Activated CD4-positive, alpha-beta T cell treated with anti-CD3 and anti-CD28 coated beads for 36 hours (primary cell): Measurements from ENCODE around the gene ACACB. TPM values are rescaled to one million over a fixed set of nuclear protein-coding genes. Genes with fewer than 3 reads are reported as not detected.

Source experiments
- ATAC-seq: fragments of 200-7000 bp; cut with Tn5 transposase; one replicate; pipeline ENCODE4 v1.10.0; 2021; ENCODE audit warnings: mild to moderate bottlenecking, moderate library complexity
- CTCF ChIA-PET: fragments of 350-600 bp; sonication (Branson Sonifier 250); formaldehyde crosslinking; loops from one replicate; lab custom pipeline; 2021; ENCODE audit warnings: antibody characterized with exemption; lab: Charles Lee
- POLR2A ChIA-PET: fragments of 350-600 bp; sonication (Branson Sonifier 250); formaldehyde crosslinking; loops from one replicate; lab custom pipeline; 2021; ENCODE audit warnings: antibody characterized with exemption, inconsistent platforms; lab: Charles Lee
- DNase-seq: peaks from one replicate; pipeline ENCODE4 v3.0.0-alpha.2; 2020
- H3K27ac Mint-ChIP-seq: one replicate; pipeline ENCODE4 v1.8.0; 2021; ENCODE audit warnings: mixed read lengths
- H3K27me3 Mint-ChIP-seq: one replicate; pipeline ENCODE4 v1.8.0; 2021; ENCODE audit warnings: mixed read lengths
- H3K36me3 Mint-ChIP-seq: one replicate; pipeline ENCODE4 v1.8.0; 2021; ENCODE audit warnings: low read depth, mixed read lengths
- H3K4me1 Mint-ChIP-seq: one replicate; pipeline ENCODE4 v1.8.0; 2021; ENCODE audit warnings: mixed read lengths
- H3K4me3 Mint-ChIP-seq: one replicate; pipeline ENCODE4 v1.8.0; 2021; ENCODE audit warnings: mild to moderate bottlenecking, moderate library complexity, mixed read lengths
- H3K9me3 Mint-ChIP-seq: one replicate; pipeline ENCODE4 v1.8.0; 2021; ENCODE audit warnings: low read depth, mixed read lengths
- intact Hi-C, 2 experiments: fragments of 100-400 bp; cut with DNase I in 1 of 2; cut with micrococcal nuclease in 1 of 2; formaldehyde crosslinking; loops; one replicate each; pipeline versions ENCODE4 v1.14.2 to v1.15.1; 2022 to 2024; cut with DNase I, micrococcal nuclease
- total RNA-seq, 2 experiments: library from RNA; stranded (reverse); gene quantifications; one replicate each; pipeline ENCODE4 v1.2.3, GENCODE V29; 2021

ACACB gene
- total RNA-seq, 2 experiments from 2014 or later = 11.5 to 13.3 TPM

GRCh38 chr12:109093022-109093918 is 23.1 kb upstream of the ACACB start, which contains the start of gene ALKBH2:
TSS of gene ALKBH2 (minus strand) at chr12:109093472. CDS start at chr12:109092786, 686 bp downstream.
- Mint-ChIP-seq H3K4me1 (peaks cover 30% of the 10 kb centered on the region), H3K9me3 (no peaks in the 10 kb centered on the region), H3K36me3 (peaks cover 18% of the 10 kb centered on the region), H3K4me3 (peak within 1 kb of the TSS; percentile 86), H3K27me3 (no peaks in the 10 kb centered on the region), H3K27ac (peak within 1 kb of the TSS; percentile 90)
- intact Hi-C loops = loop anchor here (1.0 to 10.0 kb wide), 17 partner anchors 41 to 1408 kb away; partner anchors contain the start of genes USP30 (in 2 of the 2), CORO1C (in 1 of the 2), FICD (in 1 of the 2) and ISCU (in 1 of the 2)
- ChIA-PET CTCF (interaction anchor here (0.6 to 2.3 kb wide), 31 partner anchors 9 to 708 kb away, joined by 3 to 14 read pairs (median 4); partner anchors contain the start of gene USP30), POLR2A (interaction anchor here (0.6 to 1.3 kb wide), 2 partner anchors 39 to 560 kb away, joined by 4 to 6 read pairs; no protein-coding TSS in a partner anchor)
- peak; percentile 74 for ATAC-seq
- peak; percentile 97 for DNase-seq

- ATAC-seq = no peak
- Mint-ChIP-seq H3K27me3 (no peaks in the 10 kb centered on the region), H3K27ac (no peak overlapping the region), H3K36me3 (peaks cover 36% of the 10 kb centered on the region), H3K9me3 (no peaks in the 10 kb centered on the region), H3K4me3 (peak overlapping the region; percentile 80), H3K4me1 (peaks cover 33% of the 10 kb centered on the region)
- intact Hi-C loops = loop anchor here (1.0 to 10.0 kb wide), 6 partner anchors 240 to 1412 kb away; partner anchors contain the start of genes MMAB (in 1 of the 2), MVK (in 1 of the 2), PWP1 (in 1 of the 2) and SSH1 (in 1 of the 2)
- ChIA-PET CTCF (no interaction called here), POLR2A (interaction anchor here (1.0 kb wide), 1 partner anchor 15 kb away, joined by 3 read pairs; no protein-coding TSS in a partner anchor)
- DNase-seq = no peak
Measured at GRCh38 chr12:109097140-109097434, 19.3 kb upstream of the ACACB start.

- Mint-ChIP-seq H3K4me3 (peak within 1 kb of the TSS; percentile 80), H3K27ac (peak within 1 kb of the TSS; percentile 58), H3K27me3 (no peaks in the 10 kb centered on the region), H3K4me1 (peaks cover 28% of the 10 kb centered on the region), H3K9me3 (no peaks in the 10 kb centered on the region), H3K36me3 (peaks cover 30% of the 10 kb centered on the region)
- CTCF ChIA-PET = interaction anchor here (0.7 to 5.3 kb wide), 2 partner anchors 14 to 433 kb away, joined by 3 to 32 read pairs; no protein-coding TSS in a partner anchor
- ATAC-seq (peak; percentile 91), DNase-seq (peak; percentile 99)
- POLR2A ChIA-PET = interaction anchor here (1.0 kb wide), 1 partner anchor 14 kb away, joined by 3 read pairs; no protein-coding TSS in a partner anchor
- intact Hi-C loops = loop anchor here (1.0 to 10.0 kb wide), 15 partner anchors 14 to 1413 kb away; partner anchors contain the start of genes SSH1 (in 2 of the 2), FAM222A (in 1 of the 2), ISCU (in 1 of the 2) and KCTD10 (in 1 of the 2)
Measured at GRCh38 chr12:109097435-109098182, 18.8 kb upstream of the ACACB start, which contains the start of gene UNG. TSS of gene UNG (plus strand) at chr12:109097597. CDS start at chr12:109097680, 83 bp downstream.

- Mint-ChIP-seq H3K27me3 (no peaks in the 10 kb centered on the region), H3K27ac (peak overlapping the region; percentile 42), H3K4me3 (peak overlapping the region; percentile 80), H3K9me3 (no peaks in the 10 kb centered on the region), H3K4me1 (peaks cover 27% of the 10 kb centered on the region), H3K36me3 (peaks cover 31% of the 10 kb centered on the region)
- intact Hi-C loops = loop anchor here (1.0 to 10.0 kb wide), 14 partner anchors 13 to 1413 kb away; partner anchors contain the start of genes SSH1 (in 2 of the 2), FAM222A (in 1 of the 2), ISCU (in 1 of the 2) and KCTD10 (in 1 of the 2)
- CTCF ChIA-PET = interaction anchor here (5.3 kb wide), 1 partner anchor 14 kb away, joined by 32 read pairs; no protein-coding TSS in a partner anchor
- POLR2A ChIA-PET = interaction anchor here (1.3 kb wide), 1 partner anchor 12 kb away, joined by 11 read pairs; no protein-coding TSS in a partner anchor
- peak; percentile 11 for ATAC-seq
- no peak for DNase-seq
Measured at GRCh38 chr12:109098183-109098604, 18.2 kb upstream of the ACACB start.

GRCh38 chr12:109098651-109099050 is 17.7 kb upstream of the ACACB start:
- ATAC-seq (no peak), DNase-seq (no peak)
- Mint-ChIP-seq H3K27me3 (no peaks in the 10 kb centered on the region), H3K36me3 (peaks cover 33% of the 10 kb centered on the region), H3K27ac (peak overlapping the region; percentile 42), H3K4me3 (peak overlapping the region; percentile 80), H3K4me1 (peaks cover 25% of the 10 kb centered on the region), H3K9me3 (no peaks in the 10 kb centered on the region)
- CTCF ChIA-PET = interaction anchor here (5.3 kb wide), 1 partner anchor 13 kb away, joined by 32 read pairs; no protein-coding TSS in a partner anchor
- POLR2A ChIA-PET = interaction anchor here (1.3 kb wide), 1 partner anchor 11 kb away, joined by 11 read pairs; no protein-coding TSS in a partner anchor
- intact Hi-C loops = loop anchor here (1.0 to 10.0 kb wide), 14 partner anchors 13 to 1414 kb away; partner anchors contain the start of genes SSH1 (in 2 of the 2), FAM222A (in 1 of the 2), ISCU (in 1 of the 2) and KCTD10 (in 1 of the 2)

- ChIA-PET POLR2A (interaction anchor here (0.6 to 1.3 kb wide), 2 partner anchors 10 to 12 kb away, joined by 3 to 11 read pairs; no protein-coding TSS in a partner anchor), CTCF (interaction anchor here (0.6 to 5.3 kb wide), 4 partner anchors 12 to 510 kb away, joined by 3 to 32 read pairs (median 4); no protein-coding TSS in a partner anchor)
- no peaks in the 10 kb centered on the region for H3K9me3 Mint-ChIP-seq
- no peak for DNase-seq
- intact Hi-C loops = loop anchor here (2.0 to 10.0 kb wide), 6 partner anchors 55 to 1415 kb away; partner anchors contain the start of genes PWP1 (in 1 of the 2) and SSH1 (in 1 of the 2)
- peak overlapping the region; percentile 17 for H3K27ac Mint-ChIP-seq
- H3K36me3 Mint-ChIP-seq = peaks cover 36% of the 10 kb centered on the region
- H3K27me3 Mint-ChIP-seq = no peaks in the 10 kb centered on the region
- peak overlapping the region; percentile 80 for H3K4me3 Mint-ChIP-seq
- peaks cover 19% of the 10 kb centered on the region for H3K4me1 Mint-ChIP-seq
- ATAC-seq = no peak
Measured at GRCh38 chr12:109099431-109100020, 16.9 kb upstream of the ACACB start.

- Mint-ChIP-seq H3K27ac (no peak overlapping the region), H3K36me3 (peaks cover 42% of the 10 kb centered on the region), H3K4me3 (no peak overlapping the region), H3K4me1 (peaks cover 19% of the 10 kb centered on the region), H3K9me3 (no peaks in the 10 kb centered on the region), H3K27me3 (no peaks in the 10 kb centered on the region)
- no peak for ATAC-seq
- intact Hi-C loops = no loop called here
- DNase-seq = no peak
- CTCF ChIA-PET = interaction anchor here (0.6 to 5.3 kb wide), 7 partner anchors 11 to 537 kb away, joined by 3 to 32 read pairs (median 3); no protein-coding TSS in a partner anchor
- POLR2A ChIA-PET = no interaction called here
Measured at GRCh38 chr12:109100741-109101140, 15.6 kb upstream of the ACACB start.

- Mint-ChIP-seq H3K9me3 (no peaks in the 10 kb centered on the region), H3K4me1 (peaks cover 19% of the 10 kb centered on the region), H3K27ac (no peak overlapping the region), H3K36me3 (peaks cover 46% of the 10 kb centered on the region), H3K4me3 (no peak overlapping the region), H3K27me3 (no peaks in the 10 kb centered on the region)
- DNase-seq (no peak), ATAC-seq (no peak)
- CTCF ChIA-PET = interaction anchor here (1.0 to 5.3 kb wide), 2 partner anchors 9 to 10 kb away, joined by 3 to 32 read pairs; partner anchors contain the start of gene ALKBH2
- intact Hi-C loops = no loop called here
- POLR2A ChIA-PET = no interaction called here
Measured at GRCh38 chr12:109102491-109102890, 13.9 kb upstream of the ACACB start.

GRCh38 chr12:109105176-109105575 is 11.2 kb upstream of the ACACB start:
- ChIA-PET POLR2A (no interaction called here), CTCF (no interaction called here)
- DNase-seq (no peak), ATAC-seq (no peak)
- peaks cover 39% of the 10 kb centered on the region for H3K36me3 Mint-ChIP-seq
- intact Hi-C loops = no loop called here
- no peak overlapping the region for H3K27ac Mint-ChIP-seq
- no peaks in the 10 kb centered on the region for H3K9me3 Mint-ChIP-seq
- H3K27me3 Mint-ChIP-seq = no peaks in the 10 kb centered on the region
- peaks cover 6% of the 10 kb centered on the region for H3K4me1 Mint-ChIP-seq
- no peak overlapping the region for H3K4me3 Mint-ChIP-seq
